VCaP (cell line): ENCODE data around the gene LARP1.

Experiments used
- H3K27ac ChIP-seq: fragments of 450-650 bp; 2 replicates; pipeline ENCODE4 v1.5.1; 2017
- CTCF ChIP-seq: fragments of 450-650 bp; conservative IDR thresholded peaks from 2 replicates; pipeline ENCODE4 v1.5.1; 2017; ENCODE audit warnings: mild to moderate bottlenecking, moderate library complexity

The LARP1 gene

DNA sequence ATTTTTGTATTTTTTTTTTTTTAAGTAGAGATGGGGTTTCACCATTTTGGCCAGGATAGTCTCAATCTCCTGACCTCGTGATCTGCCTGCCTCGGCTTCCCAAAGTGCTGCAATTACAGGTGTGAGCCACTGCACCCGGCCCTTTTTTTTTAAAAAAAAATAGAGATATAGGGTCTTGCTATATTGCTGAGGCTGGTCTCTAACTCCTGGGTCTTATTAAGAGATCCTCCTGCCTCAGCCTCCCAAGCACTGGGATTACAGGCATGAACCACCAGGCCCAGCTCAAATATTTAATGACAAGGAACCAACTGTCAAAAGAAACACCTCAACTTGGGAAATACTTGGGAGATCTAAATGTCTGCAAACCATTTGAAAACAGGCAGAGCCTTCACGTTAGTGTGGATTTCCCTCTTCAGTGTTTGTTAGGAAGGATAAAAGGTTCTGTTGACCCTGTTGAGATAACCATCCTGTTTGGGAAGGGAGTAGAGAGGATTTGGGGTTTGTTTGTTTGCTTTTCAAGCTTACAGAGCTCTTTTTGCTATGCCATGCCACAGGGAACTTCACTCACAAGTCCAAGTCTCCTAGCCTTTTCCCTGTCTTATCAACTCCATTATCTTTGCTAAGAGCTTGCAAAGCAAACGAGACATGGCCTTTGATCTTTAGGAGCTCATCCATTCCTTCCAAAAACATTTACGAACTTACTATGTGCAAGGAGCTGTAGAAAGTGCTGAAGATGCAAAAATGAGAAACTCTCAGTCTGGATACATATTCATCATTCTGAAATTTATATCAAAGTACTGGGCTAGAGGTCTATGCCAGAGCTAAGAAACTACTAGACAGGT, 87.7 kb downstream of the LARP1 start:
- peak overlapping the region; percentile 95 for H3K27ac ChIP-seq
- TF ChIP-seq CTCF = no peak

- peak; percentile 26; the same call in 1 of the 2 replicates for TF ChIP-seq CTCF
- H3K27ac ChIP-seq = peak overlapping the region; percentile 95
Measured at GRCh38 chr5:154844809-154845208, 89.6 kb downstream of the LARP1 start.

DNA sequence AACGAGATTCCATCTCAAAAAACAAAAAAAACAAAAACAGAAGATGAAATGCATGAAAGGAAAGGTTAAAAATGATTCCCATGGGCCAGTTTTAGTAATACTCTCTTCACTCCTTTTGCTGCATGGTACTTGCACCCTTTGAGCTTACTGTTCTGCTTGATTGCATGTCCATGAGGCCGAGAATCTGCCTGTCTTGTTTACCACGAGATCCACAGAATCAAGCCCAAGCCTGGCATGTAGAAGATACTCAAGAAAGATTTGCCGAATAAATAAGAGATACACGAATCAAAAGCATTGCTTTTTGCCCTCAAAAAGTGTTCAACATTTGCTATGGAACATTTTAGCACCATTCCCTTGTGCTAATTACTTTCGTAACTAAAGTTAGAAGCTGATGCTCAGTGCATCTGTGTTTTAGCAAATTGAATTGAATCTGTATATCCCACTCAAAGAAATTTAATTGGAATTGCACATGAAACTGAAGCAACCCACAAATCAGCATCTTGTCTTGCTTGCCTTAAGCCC, 94.1 kb downstream of the LARP1 start:
- H3K27ac ChIP-seq = no peak overlapping the region
- TF ChIP-seq CTCF = no peak

DNA sequence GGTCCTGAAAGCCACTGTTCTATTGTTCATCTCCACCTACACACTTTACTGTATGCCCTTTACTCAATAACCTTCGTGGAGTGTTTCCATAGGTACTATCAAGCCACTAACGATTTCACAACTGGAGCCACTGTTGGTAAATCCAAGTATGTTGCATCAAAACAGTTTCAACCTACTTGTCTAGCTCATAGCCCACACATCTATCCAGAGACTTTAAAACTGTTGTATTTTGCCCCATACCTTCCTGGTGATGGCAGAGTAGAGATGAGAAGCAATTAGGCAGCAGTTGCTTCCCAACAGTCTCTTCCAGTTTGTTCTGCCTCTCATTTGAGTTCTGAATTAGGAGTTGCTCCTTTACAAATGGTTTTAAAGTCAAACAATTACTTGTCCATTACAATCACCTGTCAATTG, 94.6 kb downstream of the LARP1 start:
- no peak for TF ChIP-seq CTCF
- no peak overlapping the region for H3K27ac ChIP-seq

DNA sequence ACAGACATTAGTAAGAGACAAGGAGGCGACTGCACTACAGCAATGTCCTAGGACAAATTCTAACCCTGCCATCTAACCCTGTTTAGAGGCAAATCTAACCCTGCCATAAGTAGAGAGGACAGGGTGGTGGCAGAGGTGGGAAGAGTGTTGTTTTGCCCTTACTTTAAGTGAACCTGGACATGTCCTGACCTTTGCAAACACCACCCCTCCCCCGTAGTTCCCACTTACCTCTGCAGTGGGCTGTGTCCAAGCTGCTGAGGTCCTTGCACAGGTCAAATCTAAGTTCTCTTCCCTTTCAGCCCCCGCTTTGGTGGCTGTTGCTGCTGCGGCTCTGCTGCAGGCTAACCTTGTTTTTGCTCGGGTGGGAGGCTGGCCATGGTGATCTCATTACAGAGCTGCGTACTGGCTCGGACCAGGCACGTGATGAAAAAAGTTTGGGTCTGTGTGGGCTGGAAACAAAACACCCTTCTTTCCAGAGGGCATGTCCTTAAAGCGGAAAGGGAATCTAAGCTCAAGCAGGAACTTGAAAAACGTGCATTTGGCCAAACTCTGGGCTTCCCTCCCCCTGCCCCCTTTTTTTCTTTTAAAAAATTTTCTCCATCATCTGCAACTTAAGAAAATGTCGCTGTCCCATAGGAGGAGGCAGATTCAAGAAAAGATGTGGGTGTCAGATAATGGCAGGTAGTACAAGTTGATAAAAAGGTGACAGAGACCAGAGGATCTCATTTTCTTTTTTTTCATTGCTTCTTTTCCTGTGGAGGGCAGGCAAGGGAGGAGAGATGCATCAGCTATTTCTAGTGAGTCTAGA, 95.3 kb downstream of the LARP1 start, which contains the start of gene FAXDC2:
TSS of gene FAXDC2 (minus strand) at position 349 of the 808 bp plus-strand sequence. CDS start 12,425 bp downstream, outside the sequence.
- TF ChIP-seq CTCF = no peak
- H3K27ac ChIP-seq = no peak within 1 kb of the TSS

GRCh38 chr5:154851351-154851750, 96.2 kb downstream of the LARP1 start:
- H3K27ac ChIP-seq = no peak overlapping the region

More at GRCh38 chr5:154851351-154851750, 96.2 kb downstream of the LARP1 start:
- TF ChIP-seq CTCF = no peak
